Erythroblast (primary cell): ENCODE data around the gene STUB1.

ENCODE experiments used
- GATA1 ChIP-seq: IDR thresholded peaks from 2 replicates; pipeline ENCODE4 v1.6.1; 2011; ENCODE audit warnings: low read depth, mild to moderate bottlenecking, control low read depth, low read length, moderate library complexity
- POLR2A ChIP-seq: IDR thresholded peaks from 2 replicates; pipeline ENCODE4 v1.6.1; 2011; ENCODE audit warnings: mild to moderate bottlenecking, low read length

DNA sequence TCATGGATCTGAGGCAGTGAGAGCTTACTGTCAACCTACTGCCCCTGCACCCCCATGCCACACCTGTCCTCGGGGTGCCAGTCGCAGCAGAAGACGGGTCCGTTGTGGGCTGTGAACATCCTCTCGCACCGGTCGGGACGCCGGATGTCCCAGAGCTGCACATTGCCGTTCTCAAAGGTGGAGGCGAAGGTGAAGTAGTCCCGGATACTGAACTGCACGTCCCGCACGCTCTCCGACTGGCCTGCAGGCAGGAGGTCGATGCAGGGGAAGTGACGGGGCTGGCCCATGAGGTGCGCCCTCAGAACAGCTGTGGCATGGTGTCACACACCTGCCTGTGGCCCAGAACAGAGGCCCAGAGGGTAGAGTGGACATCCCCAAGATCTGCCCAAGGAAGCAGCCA is 7.3 kb downstream of the STUB1 start:
- TF ChIP-seq POLR2A (no peak), GATA1 (no peak)
